Neutrophil (primary cell): ENCODE measurements around the gene PDE4D.

Experiments
- H3K27ac ChIP-seq: fragments of 200-600 bp; sonication (generic); 2 replicates; pipeline ENCODE4 v1.5.1; 2016; ENCODE audit warnings: mild to moderate bottlenecking, moderate library complexity
- H3K27me3 ChIP-seq: fragments of 200-600 bp; sonication (generic); 2 replicates; pipeline ENCODE4 v1.6.0; 2016; ENCODE audit warnings: mild to moderate bottlenecking
- H3K36me3 ChIP-seq: fragments of 200-600 bp; sonication (generic); 2 replicates; pipeline ENCODE4 v1.5.1; 2017
- H3K4me1 ChIP-seq, 2 experiments: fragments of 200-600 bp in 1 of 2; sonication (generic) in 1 of 2; 1 replicate in 1 of 2; 2 replicates in 1 of 2; pipeline versions ENCODE4 v1.5.1 to v1.6.1; 2013 to 2016; ENCODE audit warnings: low read depth in 1 of 2, low read length in 1 of 2, mild to moderate bottlenecking in 1 of 2, moderate library complexity in 1 of 2; ENCODE audit not compliant: control insufficient read depth in 1 of 2, insufficient read depth in 1 of 2
- H3K4me3 ChIP-seq, 2 experiments: fragments of 200-600 bp in 1 of 2; sonication (generic) in 1 of 2; 1 replicate in 1 of 2; 2 replicates in 1 of 2; pipeline ENCODE4 v1.5.1; 2013 to 2016; ENCODE audit warnings: low read depth in 1 of 2, low read length in 1 of 2, mild to moderate bottlenecking in 1 of 2, moderate library complexity in 1 of 2
- H3K9me3 ChIP-seq: fragments of 200-600 bp; sonication (generic); 2 replicates; pipeline ENCODE4 v1.5.1; 2016
- TF ChIP-seq, protein P1 (sequence below): fragments of 200-600 bp; sonication (generic); IDR thresholded peaks from 2 replicates; pipeline ENCODE4 v1.5.1; 2016; ENCODE audit warnings: antibody characterized with exemption

PDE4D gene

DNA sequence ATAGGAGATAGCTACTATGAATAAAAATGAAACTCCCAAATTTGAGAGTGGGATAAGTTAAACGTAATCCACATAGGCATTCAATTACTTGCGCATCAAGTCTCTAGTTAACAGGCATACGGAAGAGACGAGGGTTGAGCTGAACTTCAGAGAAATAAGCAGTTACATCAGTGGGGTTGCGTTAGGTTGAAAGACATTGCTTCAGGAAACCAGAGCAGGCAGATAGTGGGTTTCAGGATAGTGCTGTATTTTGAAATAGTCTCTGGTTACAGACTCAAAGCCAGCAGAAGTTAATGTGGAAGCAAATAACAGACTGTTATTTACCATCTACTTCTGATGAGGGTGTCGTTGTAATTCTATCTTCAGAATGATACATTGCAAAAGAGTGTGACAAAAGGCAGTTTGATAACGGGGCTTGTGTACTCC, 533.4 kb downstream of the PDE4D start:
- H3K27me3 ChIP-seq, result no peaks in the 10 kb centered on the region
- no peaks in the 10 kb centered on the region for H3K9me3 ChIP-seq
- no peaks in the 10 kb centered on the region for H3K36me3 ChIP-seq
- peak overlapping the region; percentile 19 to 28 for H3K4me3 ChIP-seq
- TF ChIP-seq, protein P1, sequence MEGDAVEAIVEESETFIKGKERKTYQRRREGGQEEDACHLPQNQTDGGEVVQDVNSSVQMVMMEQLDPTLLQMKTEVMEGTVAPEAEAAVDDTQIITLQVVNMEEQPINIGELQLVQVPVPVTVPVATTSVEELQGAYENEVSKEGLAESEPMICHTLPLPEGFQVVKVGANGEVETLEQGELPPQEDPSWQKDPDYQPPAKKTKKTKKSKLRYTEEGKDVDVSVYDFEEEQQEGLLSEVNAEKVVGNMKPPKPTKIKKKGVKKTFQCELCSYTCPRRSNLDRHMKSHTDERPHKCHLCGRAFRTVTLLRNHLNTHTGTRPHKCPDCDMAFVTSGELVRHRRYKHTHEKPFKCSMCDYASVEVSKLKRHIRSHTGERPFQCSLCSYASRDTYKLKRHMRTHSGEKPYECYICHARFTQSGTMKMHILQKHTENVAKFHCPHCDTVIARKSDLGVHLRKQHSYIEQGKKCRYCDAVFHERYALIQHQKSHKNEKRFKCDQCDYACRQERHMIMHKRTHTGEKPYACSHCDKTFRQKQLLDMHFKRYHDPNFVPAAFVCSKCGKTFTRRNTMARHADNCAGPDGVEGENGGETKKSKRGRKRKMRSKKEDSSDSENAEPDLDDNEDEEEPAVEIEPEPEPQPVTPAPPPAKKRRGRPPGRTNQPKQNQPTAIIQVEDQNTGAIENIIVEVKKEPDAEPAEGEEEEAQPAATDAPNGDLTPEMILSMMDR, result no peak
- peak overlapping the region; percentile 82 for H3K27ac ChIP-seq
- peaks cover 70 to 85% of the 10 kb centered on the region in 2 experiments for H3K4me1 ChIP-seq

DNA sequence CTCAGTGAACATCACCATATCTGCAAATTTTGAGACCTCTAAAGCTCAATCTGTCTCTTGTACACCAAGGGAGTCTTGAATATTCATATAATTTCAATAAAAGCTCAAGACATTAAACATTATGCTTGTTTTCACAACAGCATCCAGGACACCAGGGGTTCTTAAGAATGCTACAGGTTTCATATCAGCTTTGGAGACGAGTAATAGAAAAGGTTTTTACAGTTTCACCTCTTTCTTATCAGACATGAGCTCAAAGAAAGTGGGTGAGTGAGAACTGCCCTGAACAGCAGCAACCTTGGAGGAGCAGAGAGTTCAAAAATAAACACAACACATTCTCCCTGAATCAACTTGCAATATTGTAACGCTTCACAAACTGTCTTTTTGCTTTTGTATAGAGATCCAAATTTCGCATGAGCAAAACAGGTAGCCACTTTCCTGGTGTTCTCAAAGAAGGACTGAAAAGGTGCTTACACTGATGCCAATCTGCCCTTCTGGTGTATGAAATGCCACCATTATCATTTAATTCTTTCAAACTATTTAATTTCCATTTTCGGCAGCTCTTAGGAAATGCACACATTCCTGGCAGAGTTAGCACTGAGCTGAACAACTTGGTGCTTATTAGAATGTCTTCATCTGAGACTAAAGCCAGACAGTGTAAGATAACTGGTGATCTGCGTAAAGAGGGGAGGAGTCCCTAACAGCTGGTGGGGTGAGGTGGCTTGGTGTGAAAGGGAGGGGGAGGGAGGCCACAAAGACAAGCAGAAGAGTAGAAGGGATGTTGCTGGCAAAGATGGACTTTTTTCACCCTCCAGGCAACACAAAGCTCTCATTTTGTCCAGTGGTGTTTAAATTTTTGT, 535.3 kb downstream of the PDE4D start:
- Histone ChIP-seq H3K4me1 (peaks cover 89 to 98% of the 10 kb centered on the region in 2 experiments), H3K27ac (peak overlapping the region; percentile 82), H3K36me3 (no peaks in the 10 kb centered on the region), H3K9me3 (no peaks in the 10 kb centered on the region), H3K27me3 (no peaks in the 10 kb centered on the region), H3K4me3 (no peak overlapping the region)
- TF ChIP-seq, protein P1, result no peak

GRCh38 chr5:59357381-59357977, 536.0 kb downstream of the PDE4D start:
- H3K27ac ChIP-seq, result peak overlapping the region; percentile 82

DNA sequence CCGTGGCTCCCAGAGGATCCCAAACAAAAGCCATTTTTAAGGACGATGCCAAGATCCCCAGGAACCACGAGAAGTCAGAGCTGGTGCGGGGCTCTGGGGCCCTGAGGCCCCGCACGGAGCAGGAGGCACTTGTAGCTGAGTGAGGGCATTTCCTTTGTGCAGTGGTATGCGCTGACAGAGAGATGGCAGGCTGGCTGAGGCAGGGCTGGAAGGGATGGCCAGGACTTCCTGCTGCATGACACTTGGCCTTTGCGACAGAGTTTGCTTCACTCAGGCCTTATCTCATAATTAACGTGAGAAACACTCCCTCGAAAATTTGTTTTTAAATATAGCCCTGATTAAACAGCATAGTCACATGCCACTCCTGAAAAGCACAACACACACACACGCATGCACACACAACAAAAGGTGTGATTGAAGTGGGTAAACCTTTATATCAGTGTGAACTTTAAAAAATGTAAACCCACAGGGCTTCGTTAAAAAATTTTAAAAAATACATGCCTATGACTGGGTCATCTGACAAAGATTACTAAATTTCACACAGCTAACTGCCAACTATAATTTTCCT, 536.6 kb downstream of the PDE4D start:
- Histone ChIP-seq H3K9me3 (no peaks in the 10 kb centered on the region), H3K4me3 (peak overlapping the region; percentile 54 to 59), H3K4me1 (peaks cover 94 to 97% of the 10 kb centered on the region in 2 experiments), H3K36me3 (no peaks in the 10 kb centered on the region), H3K27ac (peak overlapping the region; percentile 82), H3K27me3 (no peaks in the 10 kb centered on the region)
- TF ChIP-seq, protein P1, result peak; percentile 13

More at GRCh38 chr5:59357381-59357977, 536.0 kb downstream of the PDE4D start:
- TF ChIP-seq, protein P1, result no peak
- H3K36me3 ChIP-seq, result no peaks in the 10 kb centered on the region
- no peaks in the 10 kb centered on the region for H3K27me3 ChIP-seq
- H3K4me3 ChIP-seq, result peak overlapping the region in 1 of 2 experiments; percentile 54
- peaks cover 97 to 98% of the 10 kb centered on the region in 2 experiments for H3K4me1 ChIP-seq
- H3K9me3 ChIP-seq, result no peaks in the 10 kb centered on the region

DNA sequence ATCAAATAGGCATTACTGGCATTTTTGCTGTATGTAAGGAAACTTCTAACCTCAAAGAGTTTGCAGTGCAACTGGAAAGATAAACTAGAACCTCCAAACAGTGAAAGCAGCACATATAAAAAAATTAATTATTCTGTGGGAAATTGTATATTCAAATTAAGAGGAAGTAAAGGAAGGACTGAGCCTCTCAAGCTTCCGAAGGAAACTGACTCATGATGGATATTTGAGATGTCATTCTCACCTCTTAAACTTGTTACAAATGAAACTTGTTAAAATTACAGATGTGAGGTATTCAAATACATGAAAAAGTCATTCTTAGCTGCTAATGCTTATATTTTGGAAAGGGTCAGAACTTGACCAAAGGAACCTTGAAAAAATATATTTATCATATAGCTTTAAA, 538.7 kb downstream of the PDE4D start:
- H3K27ac ChIP-seq, result peak overlapping the region; percentile 49
- H3K36me3 ChIP-seq, result no peaks in the 10 kb centered on the region
- H3K4me3 ChIP-seq, result no peak overlapping the region
- H3K4me1 ChIP-seq, result peaks cover 73 to 76% of the 10 kb centered on the region in 2 experiments
- TF ChIP-seq, protein P1, result no peak
- no peaks in the 10 kb centered on the region for H3K27me3 ChIP-seq
- no peaks in the 10 kb centered on the region for H3K9me3 ChIP-seq
